Caco-2 (cell line): ENCODE measurements around the gene RASSF4. TPM values are rescaled to one million over a fixed set of nuclear protein-coding genes. Genes with fewer than 3 reads are reported as not detected.

ENCODE experiments used
- Bru-seq: library from RNA; stranded (reverse); fragments of 400-500 nt; gene quantifications from one replicate; lab custom pipeline; 2021; lab: Mats Ljungman, UMichigan
- BruChase-seq, 2 experiments: library from RNA; stranded (reverse); fragments of 400-500 nt; gene quantifications; one replicate each; lab custom pipeline; 2021; lab: Mats Ljungman, UMichigan
- BruUV-seq: library from RNA; stranded (reverse); fragments of 400-500 nt; replicated peaks from 2 replicates; lab custom pipeline; 2021; lab: Mats Ljungman, UMichigan
- CTCF ChIA-PET: fragments of 300-600 bp; sonication (Branson Sonifier 250); formaldehyde crosslinking; loops from one replicate; lab custom pipeline; 2022; ENCODE audit warnings: antibody characterized with exemption; lab: Charles Lee
- POLR2A ChIA-PET: fragments of 300-600 bp; sonication (Branson Sonifier 250); formaldehyde crosslinking; loops from one replicate; lab custom pipeline; 2022; ENCODE audit warnings: antibody characterized with exemption; lab: Charles Lee
- DNase-seq, 2 experiments: peaks; one replicate each; pipeline versions ENCODE4 v3.0.0 to v3.0.0-alpha.2; 2020 to 2022
- H3K27me3 ChIP-seq: replicated peaks from 2 replicates; pipeline ENCODE4 v1.6.0; 2011; ENCODE audit warnings: low read length; ENCODE audit not compliant: control insufficient read depth, insufficient read depth
- H3K36me3 ChIP-seq: 2 replicates; pipeline ENCODE4 v1.5.1; 2011; ENCODE audit warnings: low read length; ENCODE audit not compliant: control insufficient read depth, insufficient read depth
- H3K4me1 ChIP-seq: fragments of 250-450 bp; sonication (Bioruptor Pico); 2 replicates; pipeline ENCODE4 v1.5.1; 2020; ENCODE audit warnings: mild to moderate bottlenecking
- H3K4me3 ChIP-seq: 2 replicates; pipeline ENCODE4 v1.5.1; 2011; ENCODE audit warnings: low read depth, mild to moderate bottlenecking, control low read depth, low read length
- H3K9me3 ChIP-seq: fragments of 250-450 bp; sonication (Bioruptor Pico); 2 replicates; pipeline ENCODE4 v1.5.1; 2020; ENCODE audit warnings: mild to moderate bottlenecking, moderate library complexity
- H3K27ac Mint-ChIP-seq: one replicate; pipeline ENCODE4 v1.8.0; 2022; ENCODE audit warnings: mixed read lengths; ENCODE audit not compliant: unreplicated experiment
- H3K27me3 Mint-ChIP-seq: one replicate; pipeline ENCODE4 v1.8.0; 2022; ENCODE audit warnings: mixed read lengths; ENCODE audit not compliant: insufficient read depth, unreplicated experiment
- H3K36me3 Mint-ChIP-seq: one replicate; pipeline ENCODE4 v1.8.0; 2022; ENCODE audit warnings: mild to moderate bottlenecking, mixed read lengths; ENCODE audit not compliant: insufficient read depth, unreplicated experiment
- H3K4me1 Mint-ChIP-seq: one replicate; pipeline ENCODE4 v1.8.0; 2022; ENCODE audit warnings: low read depth, mixed read lengths; ENCODE audit not compliant: unreplicated experiment
- H3K4me3 Mint-ChIP-seq: one replicate; pipeline ENCODE4 v1.8.0; 2022; ENCODE audit warnings: mild to moderate bottlenecking, moderate library complexity, mixed read lengths; ENCODE audit not compliant: unreplicated experiment
- H3K9me3 Mint-ChIP-seq: one replicate; pipeline ENCODE4 v1.8.0; 2022; ENCODE audit warnings: mixed read lengths; ENCODE audit not compliant: unreplicated experiment
- intact Hi-C: fragments of 100-400 bp; cut with micrococcal nuclease; formaldehyde crosslinking; loops from one replicate; pipeline ENCODE4 v1.10.0; 2022; ENCODE audit not compliant: unreplicated experiment
- long read RNA-seq: library from polyadenylated mRNA; stranded (forward); transcript quantifications from one replicate; pipeline ENCODE4 v2.0.0, GENCODE V29; 2022
- total RNA-seq: library from RNA; stranded (reverse); gene quantifications from 2 replicates; pipeline ENCODE4 v1.2.3, GENCODE V29; 2022
- TF ChIP-seq, protein P1 (sequence below), 2 experiments: fragments of 200-600 bp in 1 of 2; IDR thresholded peaks; 1 replicate in 1 of 2; 2 replicates in 1 of 2; pipeline versions ENCODE4 v1.5.1 to v1.8.0; 2011 to 2022; ENCODE audit warnings: antibody characterized with exemption in 1 of 2, control low read depth in 1 of 2, inconsistent platforms in 1 of 2, low read depth in 1 of 2, low read length in 1 of 2, mild to moderate bottlenecking in 1 of 2, moderate library complexity in 1 of 2; ENCODE audit not compliant: insufficient read depth in 1 of 2, severe bottlenecking in 1 of 2, unreplicated experiment in 1 of 2

The RASSF4 gene, protein sequence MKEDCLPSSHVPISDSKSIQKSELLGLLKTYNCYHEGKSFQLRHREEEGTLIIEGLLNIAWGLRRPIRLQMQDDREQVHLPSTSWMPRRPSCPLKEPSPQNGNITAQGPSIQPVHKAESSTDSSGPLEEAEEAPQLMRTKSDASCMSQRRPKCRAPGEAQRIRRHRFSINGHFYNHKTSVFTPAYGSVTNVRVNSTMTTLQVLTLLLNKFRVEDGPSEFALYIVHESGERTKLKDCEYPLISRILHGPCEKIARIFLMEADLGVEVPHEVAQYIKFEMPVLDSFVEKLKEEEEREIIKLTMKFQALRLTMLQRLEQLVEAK
- total RNA-seq (40.8 and 55.6 TPM in 2 replicates), Bru-seq, nascent RNA (percentile 71 among the genes with signal in this experiment), BruChase-seq, experiment 1, labeled RNA remaining after a 2-hour chase (percentile 72 among the genes with signal in this experiment), BruChase-seq, experiment 2, labeled RNA remaining after a 6-hour chase (percentile 75 among the genes with signal in this experiment)
- long read RNA-seq, full-length matches to known transcripts: 34 of 79 reads
- long read RNA-seq, partial matches to known transcripts: 12 of 79 reads
- long read RNA-seq, other reads (novel, unspliced or antisense): 33 of 79 reads

DNA sequence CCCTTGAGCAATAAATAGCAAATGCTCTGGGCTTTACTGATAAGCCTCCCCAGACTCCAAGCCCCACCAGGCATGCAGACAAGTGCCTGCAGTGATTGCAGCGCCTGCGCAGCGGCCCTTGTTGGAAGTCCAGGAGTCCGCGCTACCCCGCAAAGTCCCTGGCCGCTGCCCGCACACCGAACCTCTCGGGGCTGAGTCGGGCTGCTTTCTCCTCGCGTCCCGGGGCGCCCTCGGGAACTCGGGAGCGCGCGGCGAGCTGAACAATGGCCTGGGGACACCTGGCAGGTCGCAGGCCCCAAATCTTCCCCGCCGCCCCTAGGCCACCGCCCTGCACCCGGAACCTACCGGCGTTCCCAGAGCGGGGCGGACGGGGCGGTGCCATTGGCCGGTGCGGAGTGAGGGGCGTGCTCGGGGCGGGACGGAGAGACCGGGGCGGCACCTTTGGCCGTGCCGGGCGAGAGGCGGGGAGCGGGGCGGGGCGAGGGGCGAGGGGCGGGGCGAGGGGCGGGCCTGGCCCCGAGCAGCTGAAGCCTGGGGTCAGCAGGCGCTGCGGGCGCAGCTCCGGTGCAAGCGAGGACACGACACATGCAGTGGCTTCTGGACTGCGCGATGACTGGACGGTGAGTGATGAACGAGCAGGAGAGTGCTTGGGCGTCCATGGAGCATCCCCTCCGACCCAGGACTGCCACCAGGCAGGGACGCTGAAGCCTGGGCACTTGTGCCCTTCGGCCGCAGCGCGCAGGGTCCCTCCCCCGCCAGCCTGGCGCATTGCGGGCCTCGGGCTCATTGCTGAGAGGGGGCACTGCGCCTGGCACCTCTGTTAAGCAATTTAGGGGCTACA lies at the start of gene RASSF4:
Gene RASSF4 (plus strand): TSS at position 556 of the 841 bp plus-strand sequence. CDS start 10,401 bp downstream, outside the sequence.
- peaks cover 40% of the 10 kb centered on the region for H3K4me1 Mint-ChIP-seq

DNA sequence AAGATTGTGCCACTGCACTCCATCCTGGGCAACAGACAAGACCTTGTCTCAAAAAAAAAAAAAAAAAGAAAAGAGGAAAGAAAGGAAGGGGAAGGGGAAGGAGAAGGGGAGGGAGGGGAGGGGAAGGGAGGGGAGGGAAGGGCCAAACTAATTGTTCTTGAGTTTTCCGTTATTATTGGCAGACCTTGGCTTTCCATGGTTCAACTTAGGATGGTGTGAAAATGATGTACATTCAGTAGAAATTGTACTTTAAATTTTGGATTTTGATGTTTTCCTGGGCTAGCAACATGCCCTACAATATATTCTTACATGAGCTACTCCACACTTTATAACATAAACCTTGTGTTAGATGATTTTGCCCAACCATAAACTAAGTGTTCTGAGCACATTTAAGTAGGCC lies 49.7 kb upstream of the RASSF4 start:
- Histone ChIP-seq H3K4me3 (no peak overlapping the region), H3K27me3 (no peaks in the 10 kb centered on the region), H3K36me3 (no peaks in the 10 kb centered on the region), H3K4me1 (peaks cover 21% of the 10 kb centered on the region), H3K9me3 (no peaks in the 10 kb centered on the region; the same call in 1 of the 2 replicates)
- Mint-ChIP-seq H3K9me3 (no peaks in the 10 kb centered on the region), H3K27ac (no peak overlapping the region), H3K36me3 (no peaks in the 10 kb centered on the region), H3K27me3 (peaks cover 4% of the 10 kb centered on the region), H3K4me3 (no peak overlapping the region), H3K4me1 (no peaks in the 10 kb centered on the region)
- no TSS peak for BruUV-seq
- no peak for DNase-seq
- POLR2A ChIA-PET: no interaction called here
- CTCF ChIA-PET: interaction anchor here (1.2 kb wide), 1 partner anchor 66 kb away, joined by 3 read pairs; no protein-coding TSS in a partner anchor
- intact Hi-C loops: loop anchor here (5.0 kb wide), 1 partner anchor 682 kb away; no protein-coding TSS in a partner anchor
- TF ChIP-seq, protein P1, sequence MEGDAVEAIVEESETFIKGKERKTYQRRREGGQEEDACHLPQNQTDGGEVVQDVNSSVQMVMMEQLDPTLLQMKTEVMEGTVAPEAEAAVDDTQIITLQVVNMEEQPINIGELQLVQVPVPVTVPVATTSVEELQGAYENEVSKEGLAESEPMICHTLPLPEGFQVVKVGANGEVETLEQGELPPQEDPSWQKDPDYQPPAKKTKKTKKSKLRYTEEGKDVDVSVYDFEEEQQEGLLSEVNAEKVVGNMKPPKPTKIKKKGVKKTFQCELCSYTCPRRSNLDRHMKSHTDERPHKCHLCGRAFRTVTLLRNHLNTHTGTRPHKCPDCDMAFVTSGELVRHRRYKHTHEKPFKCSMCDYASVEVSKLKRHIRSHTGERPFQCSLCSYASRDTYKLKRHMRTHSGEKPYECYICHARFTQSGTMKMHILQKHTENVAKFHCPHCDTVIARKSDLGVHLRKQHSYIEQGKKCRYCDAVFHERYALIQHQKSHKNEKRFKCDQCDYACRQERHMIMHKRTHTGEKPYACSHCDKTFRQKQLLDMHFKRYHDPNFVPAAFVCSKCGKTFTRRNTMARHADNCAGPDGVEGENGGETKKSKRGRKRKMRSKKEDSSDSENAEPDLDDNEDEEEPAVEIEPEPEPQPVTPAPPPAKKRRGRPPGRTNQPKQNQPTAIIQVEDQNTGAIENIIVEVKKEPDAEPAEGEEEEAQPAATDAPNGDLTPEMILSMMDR (IDR thresholded peaks at IDR 0.05; ENCODE audit: insufficient read depth in 1 of 2, low read depth in 1 of 2, low read length in 1 of 2, severe bottlenecking in 1 of 2, unreplicated experiment in 1 of 2): no peak

More for the DNA sequence above, at the start of gene RASSF4:
- Mint-ChIP-seq H3K4me3 (peak within 1 kb of the TSS; percentile 78), H3K9me3 (no peaks in the 10 kb centered on the region), H3K27ac (peak within 1 kb of the TSS; percentile 79), H3K36me3 (peaks cover 20% of the 10 kb centered on the region), H3K27me3 (no peaks in the 10 kb centered on the region)
- TF ChIP-seq, protein P1 (IDR thresholded peaks at IDR 0.05; ENCODE audit: insufficient read depth in 1 of 2, low read depth in 1 of 2, low read length in 1 of 2, severe bottlenecking in 1 of 2, unreplicated experiment in 1 of 2): no peak
- BruUV-seq: no TSS peak
- peak; percentile 97 to 99 for DNase-seq
- no peaks in the 10 kb centered on the region for H3K9me3 ChIP-seq
- peaks cover 41% of the 10 kb centered on the region for H3K4me1 ChIP-seq
- peak within 1 kb of the TSS; percentile 82 for H3K4me3 ChIP-seq
- POLR2A ChIA-PET: interaction anchor here (0.6 to 2.9 kb wide), 5 partner anchors 17 to 36 kb away, joined by 3 to 23 read pairs (median 5); partner anchors contain the start of gene DEPP1
- H3K36me3 ChIP-seq: 0 out of 2 replicates have a peak, but pooled peaks cover 2% of the 10 kb centered on the region
- H3K27me3 ChIP-seq: no peaks in the 10 kb centered on the region
- CTCF ChIA-PET: interaction anchor here (0.5 to 2.4 kb wide), 5 partner anchors 8 to 1619 kb away, joined by 3 to 12 read pairs (median 3); partner anchors contain the start of gene DEPP1
- intact Hi-C loops: loop anchor here (1.0 to 2.0 kb wide), 4 partner anchors 15 to 41 kb away; partner anchors contain the start of gene ZNF22
